NCI-H748 (cell line): ENCODE results near the gene SCAND1.
A peak's percentile ranks its signal among the peaks of the same experiment; 100 is the strongest.
"Not testable (repeated sequence)": the region's sequence is repeated elsewhere in the genome, so short reads cannot be mapped to it uniquely, and the experiment has no call there.

ENCODE experiments used
- DNase-seq: peaks from one replicate; lab custom pipeline; 2025; ENCODE audit not compliant: unreplicated experiment; lab: John Stamatoyannopoulos, UW

The SCAND1 gene

GRCh38 chr20:35963878-35964277 is 9.6 kb upstream of the SCAND1 start:
- DNase-seq, result no peak

GRCh38 chr20:35959291-35959690 is 5.0 kb upstream of the SCAND1 start:
- DNase-seq, result not testable (repeated sequence)

GRCh38 chr20:35956616-35957015 is 2.3 kb upstream of the SCAND1 start:
- no peak for DNase-seq

GRCh38 chr20:35954907-35955251 is 577 bp upstream of the SCAND1 start:
- DNase-seq, result peak; percentile 68

- peak; percentile 62 for DNase-seq
Observed at GRCh38 chr20:35953387-35954199, 709 bp downstream of the SCAND1 start.

GRCh38 chr20:35952480-35953386 is 1.6 kb downstream of the SCAND1 start:
- DNase-seq, result peak; percentile 20

GRCh38 chr20:35952080-35952479 is 2.2 kb downstream of the SCAND1 start:
- not testable (repeated sequence) for DNase-seq

GRCh38 chr20:35950093-35950492 is 4.2 kb downstream of the SCAND1 start:
- DNase-seq, result no peak

GRCh38 chr20:35947907-35948306 is 6.4 kb downstream of the SCAND1 start:
- no peak for DNase-seq

GRCh38 chr20:35947489-35947888 is 6.8 kb downstream of the SCAND1 start:
- DNase-seq, result peak; percentile 28

- no peak for DNase-seq
Observed at GRCh38 chr20:35942243-35942642, 12.1 kb downstream of the SCAND1 start.

GRCh38 chr20:35941620-35942019 is 12.7 kb downstream of the SCAND1 start:
- DNase-seq, result no peak

GRCh38 chr20:35939264-35939663 is 15.0 kb downstream of the SCAND1 start:
- DNase-seq, result no peak

- no peak for DNase-seq
Observed at GRCh38 chr20:35934050-35934449, 20.3 kb downstream of the SCAND1 start.

- DNase-seq, result no peak
Observed at GRCh38 chr20:35929301-35929700, 25.0 kb downstream of the SCAND1 start.

- DNase-seq, result no peak
Observed at GRCh38 chr20:35920523-35920922, 33.8 kb downstream of the SCAND1 start.

GRCh38 chr20:35918021-35918420 is 36.3 kb downstream of the SCAND1 start:
- no peak for DNase-seq

GRCh38 chr20:35917077-35917476 is 37.2 kb downstream of the SCAND1 start:
- DNase-seq, result no peak

GRCh38 chr20:35912881-35913280 is 41.4 kb downstream of the SCAND1 start:
- no peak for DNase-seq

GRCh38 chr20:35910254-35910653 is 44.0 kb downstream of the SCAND1 start:
- no peak for DNase-seq

GRCh38 chr20:35909796-35910195 is 44.5 kb downstream of the SCAND1 start:
- no peak for DNase-seq

- no peak for DNase-seq
Observed at GRCh38 chr20:35909176-35909575, 45.1 kb downstream of the SCAND1 start.
